ENCODE results near the gene PIAS1. TPM values are rescaled to one million over a fixed set of nuclear protein-coding genes. Genes with fewer than 3 reads are reported as not detected.

PIAS1 gene
- 10 to 100 TPM; 42.1 to 43.9 TPM for total RNA-seq

GRCh38 chr15:68053701-68054627, at the start of gene PIAS1:
Gene PIAS1 (plus strand): TSS chr15:68054315. CDS start chr15:68054327, 12 bp downstream.

DNA sequence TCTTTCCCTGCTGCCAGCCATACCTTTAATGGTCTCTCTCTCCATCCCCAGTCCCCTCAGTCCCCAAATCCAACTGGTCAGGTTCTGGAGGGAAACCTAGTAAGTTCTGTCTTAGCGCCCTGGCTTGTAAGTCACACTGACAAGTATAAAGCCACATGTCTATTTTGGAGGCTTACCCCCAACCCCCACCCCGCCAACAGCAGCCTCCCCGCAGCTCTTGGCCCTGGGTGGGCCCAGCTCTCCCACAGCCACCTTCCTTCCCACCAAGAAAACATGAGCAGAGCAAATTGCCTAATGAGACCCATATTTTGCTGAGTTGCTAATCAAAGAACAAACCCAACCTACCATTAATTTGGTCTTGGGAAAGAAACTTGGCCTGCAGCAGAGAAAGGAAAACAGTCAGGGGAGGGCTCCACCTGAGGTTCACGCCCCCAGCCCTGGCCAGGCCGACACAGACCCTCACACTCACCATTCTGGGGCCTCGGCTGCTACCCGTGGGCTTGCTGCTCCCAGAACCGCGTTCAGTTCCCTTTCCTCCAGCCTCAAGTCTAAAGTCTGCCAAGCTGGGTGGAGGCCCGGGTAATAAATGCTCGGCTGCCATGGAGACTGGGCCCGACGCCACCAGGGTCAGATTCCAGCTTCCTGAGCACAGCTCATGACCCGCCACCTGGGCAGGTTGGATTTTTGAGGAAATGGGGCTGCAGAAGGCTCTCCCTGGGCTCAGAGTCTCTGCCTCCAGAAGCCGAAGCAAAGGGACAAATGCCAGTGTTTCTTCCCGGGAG, 150.9 kb downstream of the PIAS1 start, which contains the start of gene CALML4:
CALML4 (minus strand) TSS at position 557 of the 782 bp plus-strand sequence; CDS start at position 472, 85 bp downstream.

DNA sequence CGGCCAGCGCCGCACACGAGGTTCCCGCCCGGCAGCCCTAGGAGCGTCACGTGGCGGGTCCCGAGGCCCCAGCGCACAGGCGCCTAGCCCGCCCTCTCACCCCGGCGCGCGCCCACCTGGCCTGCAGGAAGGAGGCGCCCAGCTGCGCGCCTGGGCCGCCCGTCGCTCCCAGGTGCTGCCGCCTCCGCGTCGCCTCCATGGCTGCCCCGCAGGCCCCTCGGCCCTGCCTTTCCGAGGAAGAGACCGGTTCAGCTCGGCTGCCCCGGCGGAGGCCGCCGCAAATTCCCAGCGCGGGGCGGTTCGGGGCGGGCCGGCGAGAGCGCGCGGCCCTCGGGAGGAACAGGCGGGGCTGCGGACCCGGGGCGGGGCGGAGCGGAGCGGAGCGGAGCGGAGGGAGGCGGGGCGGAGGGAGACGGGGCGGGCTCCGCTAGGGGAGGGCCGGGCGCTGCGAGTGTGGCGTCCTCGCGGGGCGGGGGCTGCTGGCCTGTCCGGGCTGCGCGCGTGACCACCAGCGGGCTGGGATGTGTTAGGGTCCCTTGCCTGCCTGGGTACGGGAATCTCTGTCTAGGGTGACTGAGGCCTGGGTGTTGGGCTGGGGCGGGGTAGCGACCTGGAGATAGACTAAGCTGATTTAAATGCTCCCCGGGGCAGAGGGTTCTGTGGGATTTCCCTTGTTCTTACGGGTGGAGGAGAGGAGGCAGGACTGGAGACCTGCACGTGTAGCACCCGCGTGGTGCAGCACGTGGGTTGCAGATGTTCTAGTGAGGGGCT, 175.5 kb downstream of the PIAS1 start, which contains the start of gene CLN6:
CLN6 (minus strand) TSS at position 343 of the 771 bp plus-strand sequence; CDS start at position 199, 144 bp downstream.

Other genes with a start within 250 kb of the PIAS1 start
- under 1 TPM; 0.30 to 0.36 TPM for gene SKOR1, start 228.8 kb upstream of the PIAS1 start, total RNA-seq
- not detected for gene RNU6-1, start 214.3 kb upstream of the PIAS1 start, total RNA-seq
- gene CALML4, start 151.0 kb downstream of the PIAS1 start, total RNA-seq, result 10 to 100 TPM; 10.3 to 12.3 TPM
- 10 to 100 TPM; 39.7 to 43.6 TPM for gene CLN6, start 175.4 kb downstream of the PIAS1 start, total RNA-seq
- gene FEM1B, start 223.4 kb downstream of the PIAS1 start, total RNA-seq, result 10 to 100 TPM; 41.2 to 44.6 TPM

All from activated naive CD4-positive, alpha-beta T cell treated with anti-CD3 and anti-CD28 coated beads, Interleukin-2, amount 10 ng/mL, durations not matched to agents 5 hours and 36 hours (primary cell).